ENCODE results near the gene CDK18. TPM values are rescaled to one million over a fixed set of nuclear protein-coding genes. Genes with fewer than 3 reads are reported as not detected.

CDK18 gene
- total and polyA plus RNA-seq, 9 of the 15 experiments (the other 6 are each of a cell fraction or from before 2014, with no cell fraction given) = 0.05 to 0.69 (median 0.17) TPM; not detected in 2

- TF ChIP-seq ATF3 (IDR thresholded peaks at IDR 0.05) = peak; percentile 71
- no peak for TF ChIP-seq ATF3 (CRISPR knock-in tag; conservative IDR thresholded peaks at IDR 0.05)
- TF ChIP-seq JUND (IDR thresholded peaks at IDR 0.05; ENCODE audit: borderline replicate concordance, low read depth, low read length) = no peak
- peak; percentile 57; the same call in 1 of the 3 replicates for TF ChIP-seq JUND (tag; IDR thresholded peaks at IDR 0.05; ENCODE audit: borderline replicate concordance, low read depth, low read length)
- no peak for TF ChIP-seq ZC3H11A (IDR thresholded peaks at IDR 0.05; ENCODE audit: low read depth, low read length)
- no peak for TF ChIP-seq HNRNPL (IDR thresholded peaks at IDR 0.05; ENCODE audit: low read depth, low read length)
Observed at GRCh38 chr1:205512059-205513045, 7.9 kb downstream of the CDK18 start (continued).

- no peaks in the 10 kb centered on the region for H3K9me3 ChIP-seq (replicated peaks; ENCODE audit: control insufficient read depth, insufficient read depth, low read depth, low read length)
- H3K27me3 ChIP-seq (ENCODE audit: control insufficient read depth in 2 of 2, insufficient read depth in 2 of 2, low read length in 2 of 2) = peaks cover 8 to 35% of the 10 kb centered on the region in 2 experiments; a peak in 4 of 5 replicates
- no peak for FAIRE-seq
- intact Hi-C loops (cut with micrococcal nuclease) (no loop called here), in situ Hi-C loops (cut with MboI) (no loop called here)
- DNase-seq (ENCODE audit: extremely low read depth in 1 of 4, low spot score in 3 of 4) = no peak
- H3K36me3 ChIP-seq (ENCODE audit: control insufficient read depth, insufficient read depth, low read length) = no peaks in the 10 kb centered on the region
- peaks cover 0 to 5% of the 10 kb centered on the region in 2 experiments; a peak in 2 of 5 replicates for H3K4me1 ChIP-seq (replicated peaks in 1 of 2; ENCODE audit: control insufficient read depth in 2 of 2, insufficient read depth in 2 of 2, low read length in 2 of 2)
- no peak overlapping the region for H2AFZ ChIP-seq (ENCODE audit: low read depth, low read length)
- no peak overlapping the region for H3K27ac ChIP-seq (ENCODE audit: extremely low read depth, low read depth, low read length)
- 10% methylated on average over 5 of the region's 5 CpGs for WGBS (ENCODE audit: insufficient coverage, low coverage, missing lambda C conversion rate)
- H3K79me2 ChIP-seq (ENCODE audit: control insufficient read depth, insufficient read depth, low read length) = no peaks in the 10 kb centered on the region
- no peak overlapping the region for H3K9ac ChIP-seq (ENCODE audit: insufficient read depth in 1 of 2, low read depth in 2 of 2, low read length in 2 of 2)
- no peak overlapping the region for H3K4me2 ChIP-seq (ENCODE audit: insufficient read depth, low read length)
- H3K4me3 ChIP-seq = no peak overlapping the region
- no TSS peak for BruUV-seq (replicated peaks)
- ChIA-PET CTCF (ENCODE audit: low intra/inter-chr PET ratio) (interaction anchor here (0.5 kb wide), 1 partner anchor 14 kb away, joined by 3 read pairs; no protein-coding TSS in a partner anchor), POLR2A (interaction anchor here (0.8 kb wide), 1 partner anchor 11 kb away, joined by 4 read pairs; no protein-coding TSS in a partner anchor)
- H4K20me1 ChIP-seq (replicated peaks; ENCODE audit: control insufficient read depth, insufficient read depth, low read length) = 0 out of 2 replicates have a peak, but pooled peaks cover 9% of the 10 kb centered on the region
- H3K9me1 ChIP-seq (ENCODE audit: control insufficient read depth, insufficient read depth, low read length) = no peaks in the 10 kb centered on the region
- no peak for ATAC-seq
- no peak for TF ChIP-seq POLR2H (tag; IDR thresholded peaks at IDR 0.05; ENCODE audit: low read depth)
- TF ChIP-seq IRF2 (CRISPR knock-in tag; IDR thresholded peaks at IDR 0.05) = no peak
- TF ChIP-seq ZMIZ1 (IDR thresholded peaks at IDR 0.05; ENCODE audit: low read depth in 2 of 2, low read length in 2 of 2) = no peak
- TF ChIP-seq SIRT6 (IDR thresholded peaks at IDR 0.05; ENCODE audit: low read depth, low read length) = no peak
- no peak for TF ChIP-seq HDGF (IDR thresholded peaks at IDR 0.05)
- no peak for TF ChIP-seq TRIM25 (IDR thresholded peaks at IDR 0.05; ENCODE audit: borderline replicate concordance)
Observed at GRCh38 chr1:205513774-205514173, 9.3 kb downstream of the CDK18 start.
